C4-2B (cell line): Measurements from ENCODE around the gene RASA3.
"Not testable (repeated sequence)": the region's sequence is repeated elsewhere in the genome, so short reads cannot be mapped to it uniquely, and the experiment has no call there.

Experiments
- H3K27ac ChIP-seq: fragments of 450-650 bp; 2 replicates; pipeline ENCODE4 v1.5.1; 2017
- ZFX ChIP-seq: fragments of 450-650 bp; IDR thresholded peaks from 2 replicates; pipeline ENCODE4 v1.6.1; 2017
- TF ChIP-seq, protein P1 (sequence below): fragments of 450-650 bp; conservative IDR thresholded peaks from 2 replicates; pipeline ENCODE4 v1.5.1; 2017; ENCODE audit warnings: mild to moderate bottlenecking

RASA3 gene

DNA sequence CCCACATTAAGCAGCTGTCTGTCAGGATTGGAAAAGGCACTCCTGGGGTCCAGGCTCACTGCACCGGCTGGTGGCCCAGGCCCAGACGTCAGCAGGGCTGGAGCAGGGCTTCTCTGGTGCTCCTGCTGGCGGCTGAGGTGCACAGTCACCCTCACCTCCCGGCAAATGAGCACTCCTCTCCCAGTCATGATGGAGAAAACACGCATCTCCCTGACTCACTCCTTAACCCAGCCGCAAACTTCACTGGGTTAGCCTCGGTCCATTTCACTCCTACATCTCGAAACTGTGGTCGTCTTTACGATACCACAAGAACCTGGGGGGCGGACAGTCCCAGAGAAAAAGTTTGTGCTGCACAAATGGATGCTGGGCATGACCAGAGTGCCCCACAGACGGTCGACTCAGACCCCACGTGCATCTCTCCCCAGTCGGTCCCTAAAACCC lies 3.3 kb upstream of the RASA3 start:
- H3K27ac ChIP-seq: no peak overlapping the region
- no peak for TF ChIP-seq ZFX
- TF ChIP-seq, protein P1, sequence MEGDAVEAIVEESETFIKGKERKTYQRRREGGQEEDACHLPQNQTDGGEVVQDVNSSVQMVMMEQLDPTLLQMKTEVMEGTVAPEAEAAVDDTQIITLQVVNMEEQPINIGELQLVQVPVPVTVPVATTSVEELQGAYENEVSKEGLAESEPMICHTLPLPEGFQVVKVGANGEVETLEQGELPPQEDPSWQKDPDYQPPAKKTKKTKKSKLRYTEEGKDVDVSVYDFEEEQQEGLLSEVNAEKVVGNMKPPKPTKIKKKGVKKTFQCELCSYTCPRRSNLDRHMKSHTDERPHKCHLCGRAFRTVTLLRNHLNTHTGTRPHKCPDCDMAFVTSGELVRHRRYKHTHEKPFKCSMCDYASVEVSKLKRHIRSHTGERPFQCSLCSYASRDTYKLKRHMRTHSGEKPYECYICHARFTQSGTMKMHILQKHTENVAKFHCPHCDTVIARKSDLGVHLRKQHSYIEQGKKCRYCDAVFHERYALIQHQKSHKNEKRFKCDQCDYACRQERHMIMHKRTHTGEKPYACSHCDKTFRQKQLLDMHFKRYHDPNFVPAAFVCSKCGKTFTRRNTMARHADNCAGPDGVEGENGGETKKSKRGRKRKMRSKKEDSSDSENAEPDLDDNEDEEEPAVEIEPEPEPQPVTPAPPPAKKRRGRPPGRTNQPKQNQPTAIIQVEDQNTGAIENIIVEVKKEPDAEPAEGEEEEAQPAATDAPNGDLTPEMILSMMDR: no peak

DNA sequence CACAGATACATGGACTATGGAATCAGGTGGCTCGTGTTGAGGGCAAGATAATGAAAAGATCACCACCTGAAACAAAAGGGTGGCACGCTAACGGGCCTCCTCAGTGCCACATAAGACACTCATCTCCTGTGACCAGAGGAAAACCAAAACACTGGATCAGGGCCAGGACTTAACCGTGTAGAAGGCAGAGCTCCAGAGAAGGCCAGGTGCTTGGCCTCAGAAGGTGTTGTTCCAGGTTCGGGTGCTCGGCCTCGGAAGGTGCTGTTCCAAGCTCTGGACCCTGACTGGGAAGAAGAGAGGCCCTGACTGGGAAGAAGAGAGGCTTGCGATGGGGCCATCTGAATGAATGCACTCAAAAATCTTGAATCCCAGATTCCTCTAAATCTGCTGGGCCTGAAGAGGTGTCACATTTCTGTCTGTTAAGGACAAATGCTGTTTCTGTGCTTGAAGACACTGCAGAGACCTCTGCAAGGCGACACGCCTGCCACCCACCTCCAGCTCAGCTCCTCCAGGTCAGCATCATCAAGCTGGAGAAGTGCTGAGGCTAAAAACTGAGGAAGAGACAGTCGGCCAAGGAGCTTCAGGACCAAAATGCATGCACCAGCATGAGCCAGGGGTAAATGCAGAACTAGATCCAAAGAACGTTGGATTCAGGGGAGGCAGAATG lies 2.7 kb upstream of the RASA3 start:
- H3K27ac ChIP-seq: no peak overlapping the region
- TF ChIP-seq ZFX: no peak
- TF ChIP-seq, protein P1: no peak

DNA sequence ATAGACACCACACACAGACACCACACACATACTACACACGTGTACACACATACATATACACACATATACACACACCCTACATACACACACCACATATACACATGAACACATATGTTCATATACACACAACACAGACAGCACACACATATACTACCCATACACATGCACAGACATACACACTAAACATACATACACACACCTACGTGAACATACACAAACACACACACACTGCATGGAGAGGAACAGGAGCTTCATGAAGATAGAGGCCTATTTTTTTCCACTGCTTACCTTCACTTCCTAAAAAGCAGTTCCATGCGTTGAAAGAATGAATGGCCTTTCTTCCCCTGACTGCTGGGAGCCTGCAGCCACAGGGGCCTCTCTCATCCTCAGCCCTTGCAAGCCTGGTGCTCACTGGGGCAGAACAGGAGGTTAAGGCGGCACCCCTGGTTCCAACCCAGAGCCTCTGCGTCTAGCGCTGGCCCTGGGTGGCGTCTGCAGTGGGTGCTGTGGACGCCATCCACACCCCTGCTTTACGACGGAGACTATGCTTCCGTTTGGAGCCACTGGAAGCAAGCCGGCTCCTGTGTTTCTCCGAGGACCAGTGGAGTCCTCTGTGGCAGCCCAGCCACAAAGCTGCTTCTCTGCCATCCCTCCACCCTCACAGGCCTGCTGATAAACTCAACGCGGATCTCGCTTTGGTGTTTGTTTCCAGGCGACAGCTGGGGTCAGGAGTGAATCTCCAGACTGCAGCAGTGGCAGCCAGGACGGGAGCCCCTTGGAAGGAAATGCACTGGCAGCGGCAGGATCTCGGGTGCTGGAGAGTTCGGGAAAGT lies 1.9 kb upstream of the RASA3 start:
- no peak overlapping the region for H3K27ac ChIP-seq
- no peak for TF ChIP-seq ZFX

DNA sequence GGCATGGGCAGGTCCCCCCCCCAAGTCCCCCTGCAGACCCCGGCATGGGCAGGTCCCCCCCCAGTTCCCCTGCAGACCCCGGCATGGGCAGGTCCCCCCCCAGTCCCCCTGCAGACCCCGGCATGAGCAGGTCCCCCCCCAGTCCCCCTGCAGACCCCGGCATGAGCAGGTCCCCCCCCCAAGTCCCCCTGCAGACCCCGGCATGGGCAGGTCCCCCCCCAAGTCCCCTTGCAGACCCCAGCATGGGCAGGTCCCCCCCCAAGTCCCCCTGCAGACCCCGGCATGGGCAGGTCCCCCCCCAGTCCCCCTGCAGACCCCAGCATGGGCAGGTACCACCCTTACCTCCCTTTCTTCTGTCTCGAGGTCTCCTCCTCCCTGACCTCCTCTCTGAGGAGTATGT lies 1.1 kb upstream of the RASA3 start:
- H3K27ac ChIP-seq: not testable (repeated sequence)

DNA sequence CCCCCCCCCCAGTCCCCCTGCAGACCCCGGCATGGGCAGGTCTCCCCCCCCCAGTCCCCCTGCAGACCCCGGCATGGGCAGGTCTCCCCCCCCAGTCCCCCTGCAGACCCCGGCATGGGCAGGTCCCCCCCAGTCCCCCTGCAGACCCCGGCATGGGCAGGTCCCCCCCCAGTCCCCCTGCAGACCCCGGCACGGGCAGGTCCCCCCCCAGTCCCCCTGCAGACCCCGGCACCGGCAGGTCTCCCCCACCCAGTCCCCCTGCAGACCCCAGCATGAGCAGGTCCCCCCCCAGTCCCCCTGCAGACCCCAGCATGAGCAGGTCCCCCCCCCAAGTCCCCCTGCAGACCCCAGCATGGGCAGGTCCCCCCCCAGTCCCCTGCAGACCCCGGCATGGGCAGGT lies 703 bp upstream of the RASA3 start:
- H3K27ac ChIP-seq: not testable (repeated sequence)

DNA sequence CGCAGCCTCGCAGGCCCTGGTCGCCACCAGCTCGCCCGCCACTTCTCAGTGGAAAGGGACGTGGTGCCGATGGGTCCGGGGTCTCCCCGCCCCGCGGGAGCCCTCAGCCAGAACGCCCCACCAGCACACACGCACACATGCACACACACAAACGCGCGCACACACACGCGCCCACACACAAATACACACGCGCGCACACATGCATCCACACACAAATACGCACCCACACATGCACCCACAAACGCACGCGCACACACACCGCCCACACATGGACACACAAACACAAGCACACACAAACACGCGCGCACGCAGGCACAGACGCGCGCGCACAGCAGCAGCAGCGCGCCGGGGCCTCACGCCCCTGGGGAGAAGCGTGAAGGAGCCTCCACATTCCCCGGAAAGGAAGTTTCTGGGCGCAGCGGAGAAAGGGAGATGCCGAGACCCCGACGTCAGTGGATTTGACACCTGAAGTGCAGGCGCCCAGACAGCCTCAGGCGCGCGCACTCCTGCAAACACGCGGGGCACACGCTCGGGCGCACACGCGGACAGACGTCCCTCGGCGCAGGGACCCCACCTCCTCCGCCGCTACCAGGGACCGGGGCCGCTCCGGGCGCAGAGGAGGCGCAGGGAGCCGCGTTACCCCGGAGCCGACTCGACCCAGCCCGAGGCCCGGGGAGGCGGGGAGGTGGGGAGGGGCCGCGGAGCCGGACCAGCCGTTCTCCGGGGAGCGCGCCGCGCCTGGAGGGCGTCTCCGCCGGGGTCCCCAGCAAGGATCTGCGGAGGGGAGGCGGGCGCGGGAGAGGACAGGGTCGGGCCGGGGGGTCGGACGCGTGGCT lies 622 bp downstream of the RASA3 start:
- H3K27ac ChIP-seq: peak overlapping the region; percentile 39
- TF ChIP-seq, protein P1: no peak
- TF ChIP-seq ZFX: no peak

DNA sequence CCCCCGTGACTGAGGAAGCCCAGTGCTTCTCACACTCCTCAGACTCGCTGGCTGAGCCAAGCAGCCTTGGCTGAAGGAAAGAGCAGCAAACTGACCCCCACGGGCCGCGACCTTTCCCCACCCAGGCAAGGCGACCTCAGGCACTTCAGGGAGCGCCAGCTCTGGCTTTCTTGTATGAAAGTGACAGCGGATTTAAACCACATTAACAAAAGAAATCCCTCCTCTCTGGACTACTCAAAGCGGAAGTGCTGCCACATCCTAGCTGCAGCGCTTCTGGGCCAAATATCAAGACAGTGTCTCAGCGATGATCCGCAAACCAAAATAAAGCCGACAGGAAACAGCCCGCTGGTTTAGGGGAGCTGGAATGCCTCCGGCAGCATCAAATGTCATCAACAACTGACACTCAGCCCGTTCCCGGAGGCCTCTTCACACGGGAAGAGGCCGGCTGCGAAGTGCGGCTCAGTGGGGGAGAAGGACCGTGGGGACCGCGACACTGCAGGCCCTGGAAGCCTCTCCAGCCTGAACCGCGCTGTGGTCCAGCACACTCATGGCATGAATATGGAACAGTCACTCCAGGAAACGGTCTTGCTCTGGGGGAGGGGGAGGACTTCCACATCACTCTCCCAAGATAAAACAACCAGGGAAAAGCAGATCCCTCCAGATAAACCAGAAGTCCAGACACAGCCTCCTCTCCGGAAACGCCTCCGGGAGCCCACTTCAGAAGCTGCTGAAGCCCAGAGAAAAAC lies 1.4 kb downstream of the RASA3 start:
- no peak overlapping the region for H3K27ac ChIP-seq
- TF ChIP-seq ZFX: no peak
- TF ChIP-seq, protein P1: no peak

DNA sequence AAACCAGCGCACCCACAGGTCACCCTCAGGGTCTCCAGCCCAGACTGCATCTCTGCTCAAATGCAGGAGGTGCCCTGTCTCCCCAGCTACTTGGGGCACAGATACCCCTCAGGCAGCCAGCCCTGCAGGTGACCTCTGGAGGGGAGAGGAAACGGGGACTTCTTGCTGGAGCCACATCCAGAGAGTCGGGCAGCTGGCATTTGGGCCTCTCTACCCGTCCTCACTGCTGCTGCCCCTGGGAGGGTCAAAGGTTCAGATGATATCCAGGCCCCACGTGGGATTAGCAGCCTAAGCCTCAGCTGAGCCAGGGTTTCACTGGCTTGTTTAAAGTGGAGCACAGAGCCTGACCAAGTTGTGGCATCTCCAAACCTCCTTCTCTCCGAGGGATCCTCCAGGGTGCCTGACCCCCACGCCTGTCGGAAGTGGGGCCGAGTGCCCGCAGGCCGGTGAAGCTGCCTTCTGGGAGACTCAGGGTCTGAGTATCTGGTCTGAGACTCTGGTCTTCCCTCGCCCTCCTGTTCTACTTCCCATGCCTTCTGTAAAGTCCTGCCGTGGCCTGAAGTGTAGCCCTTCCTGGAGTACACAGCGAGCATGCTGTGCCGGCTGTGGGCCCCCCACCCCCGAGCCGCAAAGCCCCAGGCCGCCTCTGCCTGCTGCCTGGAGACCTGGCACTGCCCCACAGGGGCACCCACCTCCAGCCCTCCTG lies 2.1 kb downstream of the RASA3 start:
- no peak overlapping the region for H3K27ac ChIP-seq
- TF ChIP-seq, protein P1: no peak
- no peak for TF ChIP-seq ZFX
